SK-N-SH treated with all-trans-retinoic acid at 6 μM for 48 hours (cell line): ENCODE measurements around the gene C17orf50.

Experiments
- ATAC-seq: fragments of 200-7000 bp; cut with Tn5 transposase; 3 replicates; pipeline ENCODE4 v1.9.1; 2020; ENCODE audit warnings: mild to moderate bottlenecking, moderate library complexity
- ARNTL ChIP-seq: fragments of 450-650 bp; formaldehyde crosslinking; IDR thresholded peaks from 2 replicates; pipeline ENCODE4 v1.5.0; 2020; ENCODE audit warnings: low read depth, mild to moderate bottlenecking, moderate library complexity, borderline replicate concordance
- BACH2 ChIP-seq: fragments of 250-450 bp; sonication (Bioruptor Pico); IDR thresholded peaks from 2 replicates; pipeline ENCODE4 v1.9.0; 2021; ENCODE audit warnings: mild to moderate bottlenecking, borderline replicate concordance
- CREB5 ChIP-seq: fragments of 250-450 bp; sonication (Bioruptor Pico); IDR thresholded peaks from 2 replicates; pipeline ENCODE4 v1.5.1; 2020; ENCODE audit warnings: low read depth, mild to moderate bottlenecking, moderate library complexity
- ESRRG ChIP-seq: fragments of 250-450 bp; sonication (Bioruptor Pico); IDR thresholded peaks from 2 replicates; pipeline ENCODE4 v1.6.1; 2021; ENCODE audit warnings: mild to moderate bottlenecking
- GLIS3 ChIP-seq: fragments of 250-450 bp; sonication (Bioruptor Pico); IDR thresholded peaks from 2 replicates; pipeline ENCODE4 v1.5.0; 2020; ENCODE audit warnings: mild to moderate bottlenecking, moderate library complexity
- ISL1 ChIP-seq: fragments of 250-450 bp; sonication (Bioruptor Pico); IDR thresholded peaks from 2 replicates; pipeline ENCODE4 v2.1.2; 2022; ENCODE audit warnings: mild to moderate bottlenecking, moderate library complexity
- OSR1 ChIP-seq: fragments of 250-450 bp; sonication (Bioruptor Pico); IDR thresholded peaks from 2 replicates; pipeline ENCODE4 v1.8.0; 2022; ENCODE audit warnings: moderate library complexity, mild to moderate bottlenecking, inconsistent platforms
- POU6F1 ChIP-seq: fragments of 250-450 bp; sonication (Bioruptor Pico); IDR thresholded peaks from 2 replicates; pipeline ENCODE4 v1.8.0; 2021; ENCODE audit warnings: low read depth, mild to moderate bottlenecking, moderate library complexity, borderline replicate concordance
- PPARA ChIP-seq: fragments of 250-450 bp; sonication (Bioruptor Pico); IDR thresholded peaks from 2 replicates; pipeline ENCODE4 v1.5.0; 2020; ENCODE audit warnings: mild to moderate bottlenecking, borderline replicate concordance
- SNAI2 ChIP-seq: fragments of 250-450 bp; sonication (Bioruptor Pico); IDR thresholded peaks from 2 replicates; pipeline ENCODE4 v1.5.0; 2020; ENCODE audit warnings: mild to moderate bottlenecking, moderate library complexity
- TCF4 ChIP-seq: fragments of 250-450 bp; sonication (Bioruptor Pico); IDR thresholded peaks from 2 replicates; pipeline ENCODE4 v1.8.0; 2021; ENCODE audit warnings: mild to moderate bottlenecking, moderate library complexity, borderline replicate concordance
- TOX ChIP-seq: fragments of 250-450 bp; sonication (Bioruptor Pico); IDR thresholded peaks from 2 replicates; pipeline ENCODE4 v1.8.0; 2021; ENCODE audit warnings: mild to moderate bottlenecking, moderate library complexity, borderline replicate concordance
- TSHZ2 ChIP-seq: fragments of 250-450 bp; sonication (Bioruptor Pico); IDR thresholded peaks from 2 replicates; pipeline ENCODE4 v1.5.0; 2020; ENCODE audit warnings: mild to moderate bottlenecking, moderate library complexity
- ZC3H10 ChIP-seq: fragments of 250-450 bp; sonication (Bioruptor Pico); IDR thresholded peaks from 2 replicates; pipeline ENCODE4 v1.5.1; 2021; ENCODE audit warnings: mild to moderate bottlenecking, moderate library complexity
- ZFP3 ChIP-seq: fragments of 250-450 bp; sonication (Bioruptor Pico); IDR thresholded peaks from 2 replicates; pipeline ENCODE4 v1.5.0; 2020; ENCODE audit warnings: mild to moderate bottlenecking, moderate library complexity
- ZFP30 ChIP-seq: fragments of 450-650 bp; formaldehyde crosslinking; IDR thresholded peaks from 2 replicates; pipeline ENCODE4 v1.5.0; 2022; ENCODE audit warnings: mild to moderate bottlenecking, moderate library complexity
- ZNF565 ChIP-seq: fragments of 450-650 bp; formaldehyde crosslinking; conservative IDR thresholded peaks from 2 replicates; pipeline ENCODE4 v1.5.0; 2020; ENCODE audit warnings: low read depth, mild to moderate bottlenecking, moderate library complexity
- ZNF8 ChIP-seq: fragments of 450-650 bp; formaldehyde crosslinking; IDR thresholded peaks from 2 replicates; pipeline ENCODE4 v1.5.0; 2020; ENCODE audit warnings: mild to moderate bottlenecking, moderate library complexity
- TF ChIP-seq, protein P1 (sequence below): fragments of 250-450 bp; sonication (Bioruptor Pico); IDR thresholded peaks from 2 replicates; pipeline ENCODE4 v1.8.0; 2020; ENCODE audit warnings: mild to moderate bottlenecking, moderate library complexity, borderline replicate concordance

C17orf50 gene

GRCh38 chr17:35748341-35748841 lies 12.3 kb upstream of the C17orf50 start:
- TF ChIP-seq GLIS3 (CRISPR knock-in tag) (no peak), TCF4 (CRISPR knock-in tag) (no peak), CREB5 (no peak), PPARA (no peak), BACH2 (CRISPR knock-in tag) (no peak), ZC3H10 (CRISPR knock-in tag) (no peak), ISL1 (CRISPR knock-in tag) (no peak), ZFP3 (CRISPR knock-in tag) (no peak)
- ATAC-seq = peak; percentile 58

GRCh38 chr17:35748979-35749378 lies 11.7 kb upstream of the C17orf50 start:
- ATAC-seq = no peak
- no peak for TF ChIP-seq ZNF8 (CRISPR knock-in tag)
- no peak for TF ChIP-seq ZNF565
- TF ChIP-seq POU6F1 (CRISPR knock-in tag) = no peak
- TF ChIP-seq TOX (CRISPR knock-in tag) = no peak
- no peak for TF ChIP-seq SNAI2 (CRISPR knock-in tag)
- TF ChIP-seq BACH2 (CRISPR knock-in tag) = no peak
- no peak for TF ChIP-seq TSHZ2 (CRISPR knock-in tag)
- no peak for TF ChIP-seq ARNTL (CRISPR knock-in tag)
- TF ChIP-seq ISL1 (CRISPR knock-in tag) = no peak
- no peak for TF ChIP-seq PPARA
- no peak for TF ChIP-seq ZC3H10 (CRISPR knock-in tag)
- TF ChIP-seq, protein P1, sequence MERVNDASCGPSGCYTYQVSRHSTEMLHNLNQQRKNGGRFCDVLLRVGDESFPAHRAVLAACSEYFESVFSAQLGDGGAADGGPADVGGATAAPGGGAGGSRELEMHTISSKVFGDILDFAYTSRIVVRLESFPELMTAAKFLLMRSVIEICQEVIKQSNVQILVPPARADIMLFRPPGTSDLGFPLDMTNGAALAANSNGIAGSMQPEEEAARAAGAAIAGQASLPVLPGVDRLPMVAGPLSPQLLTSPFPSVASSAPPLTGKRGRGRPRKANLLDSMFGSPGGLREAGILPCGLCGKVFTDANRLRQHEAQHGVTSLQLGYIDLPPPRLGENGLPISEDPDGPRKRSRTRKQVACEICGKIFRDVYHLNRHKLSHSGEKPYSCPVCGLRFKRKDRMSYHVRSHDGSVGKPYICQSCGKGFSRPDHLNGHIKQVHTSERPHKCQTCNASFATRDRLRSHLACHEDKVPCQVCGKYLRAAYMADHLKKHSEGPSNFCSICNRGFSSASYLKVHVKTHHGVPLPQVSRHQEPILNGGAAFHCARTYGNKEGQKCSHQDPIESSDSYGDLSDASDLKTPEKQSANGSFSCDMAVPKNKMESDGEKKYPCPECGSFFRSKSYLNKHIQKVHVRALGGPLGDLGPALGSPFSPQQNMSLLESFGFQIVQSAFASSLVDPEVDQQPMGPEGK (CRISPR knock-in tag) = no peak

- TF ChIP-seq POU6F1 (CRISPR knock-in tag) (no peak), ARNTL (CRISPR knock-in tag) (no peak), PPARA (no peak), ZFP30 (CRISPR knock-in tag) (no peak), GLIS3 (CRISPR knock-in tag) (no peak), OSR1 (CRISPR knock-in tag) (no peak), ESRRG (CRISPR knock-in tag) (no peak)
- ATAC-seq = no peak
These were observed 10.9 kb upstream of the C17orf50 start for GRCh38 chr17:35749560-35750412.
